H9 (cell line): ENCODE results near the gene LPIN2. TPM values are rescaled to one million over a fixed set of nuclear protein-coding genes. Genes with fewer than 3 reads are reported as not detected.

ENCODE experiments used
- DNase-seq: peaks from one replicate; pipeline ENCODE4 v3.0.0-alpha.2; 2017
- H2AFZ ChIP-seq: one replicate; pipeline ENCODE4 v1.6.1; 2013; ENCODE audit warnings: mild to moderate bottlenecking, low read length, control low read depth, moderate library complexity
- H2AK5ac ChIP-seq: 2 replicates; pipeline ENCODE4 v1.6.1; 2013; ENCODE audit warnings: low read length, control low read depth, mixed read lengths; ENCODE audit not compliant: insufficient read length
- H2BK120ac ChIP-seq: one replicate; pipeline ENCODE4 v1.6.1; 2013; ENCODE audit warnings: low read depth, mild to moderate bottlenecking, low read length, control low read depth, inconsistent platforms; ENCODE audit not compliant: poor library complexity, severe bottlenecking
- H2BK12ac ChIP-seq: 2 replicates; pipeline ENCODE4 v1.6.1; 2013; ENCODE audit warnings: low read length, control low read depth, mixed read lengths, low read depth; ENCODE audit not compliant: insufficient read length
- H2BK15ac ChIP-seq: 2 replicates; pipeline ENCODE4 v1.6.1; 2013; ENCODE audit warnings: low read depth, low read length, control low read depth
- H2BK20ac ChIP-seq: one replicate; pipeline ENCODE4 v1.6.1; 2013; ENCODE audit warnings: low read depth, mild to moderate bottlenecking, low read length, control low read depth, inconsistent platforms; ENCODE audit not compliant: poor library complexity, severe bottlenecking
- H2BK5ac ChIP-seq: 2 replicates; pipeline ENCODE4 v1.6.1; 2013; ENCODE audit warnings: low read length, control low read depth, mixed read lengths; ENCODE audit not compliant: insufficient read length
- H3K14ac ChIP-seq: 2 replicates; pipeline ENCODE4 v1.6.1; 2013; ENCODE audit warnings: low read length, control low read depth; ENCODE audit not compliant: insufficient read depth
- H3K18ac ChIP-seq: 2 replicates; pipeline ENCODE4 v1.6.1; 2013; ENCODE audit warnings: low read depth, mild to moderate bottlenecking, mixed read lengths, low read length, control low read depth; ENCODE audit not compliant: insufficient read length
- H3K23ac ChIP-seq: 2 replicates; pipeline ENCODE4 v1.6.1; 2013; ENCODE audit warnings: low read length, control low read depth, mixed read lengths, low read depth; ENCODE audit not compliant: insufficient read length
- H3K23me2 ChIP-seq: 2 replicates; pipeline ENCODE4 v1.6.1; 2013; ENCODE audit warnings: low read depth, mild to moderate bottlenecking, mixed read lengths, low read length, control low read depth; ENCODE audit not compliant: insufficient read length, poor library complexity, severe bottlenecking
- H3K27ac ChIP-seq: 2 replicates; pipeline ENCODE4 v1.5.1; 2013; ENCODE audit warnings: low read length, control low read depth, mixed read lengths, low read depth; ENCODE audit not compliant: insufficient read length
- H3K27me3 ChIP-seq: 2 replicates; pipeline ENCODE4 v1.6.1; 2013; ENCODE audit warnings: low read length, control low read depth, inconsistent platforms; ENCODE audit not compliant: insufficient read depth
- H3K4ac ChIP-seq: 2 replicates; pipeline ENCODE4 v1.6.1; 2013; ENCODE audit warnings: low read depth, mild to moderate bottlenecking, control low read depth, inconsistent platforms, low read length, moderate library complexity
- H3K4me1 ChIP-seq: 2 replicates; pipeline ENCODE4 v1.6.1; 2013; ENCODE audit warnings: low read length, control low read depth, inconsistent platforms; ENCODE audit not compliant: insufficient read depth
- H3K4me2 ChIP-seq: 2 replicates; pipeline ENCODE4 v1.6.1; 2013; ENCODE audit warnings: low read length, control low read depth, mixed read lengths; ENCODE audit not compliant: insufficient read length, insufficient read depth
- H3K56ac ChIP-seq: 2 replicates; pipeline ENCODE4 v1.6.1; 2013; ENCODE audit warnings: low read depth, mild to moderate bottlenecking, mixed read lengths, low read length, control low read depth; ENCODE audit not compliant: insufficient read length
- H3K79me1 ChIP-seq: 2 replicates; pipeline ENCODE4 v1.6.1; 2013; ENCODE audit warnings: low read depth, mild to moderate bottlenecking, moderate library complexity, low read length, control low read depth, inconsistent platforms; ENCODE audit not compliant: insufficient read depth, poor library complexity, severe bottlenecking
- H3K79me2 ChIP-seq: 2 replicates; pipeline ENCODE4 v1.6.1; 2013; ENCODE audit warnings: low read length, control low read depth, inconsistent platforms; ENCODE audit not compliant: insufficient read depth
- H3K9ac ChIP-seq: 2 replicates; pipeline ENCODE4 v1.6.1; 2013; ENCODE audit warnings: low read length, control low read depth, mixed read lengths; ENCODE audit not compliant: insufficient read length; ENCODE audit errors: extremely low read depth
- H3K9me3 ChIP-seq: one replicate; pipeline ENCODE4 v1.6.1; 2013; ENCODE audit warnings: low read depth, low read length, inconsistent platforms; ENCODE audit not compliant: control insufficient read depth
- H3T11ph ChIP-seq: one replicate; pipeline ENCODE4 v1.6.1; 2013; ENCODE audit warnings: mild to moderate bottlenecking, low read length, control low read depth, inconsistent platforms
- H4K20me1 ChIP-seq: one replicate; pipeline ENCODE4 v1.6.1; 2013; ENCODE audit not compliant: control insufficient read depth, insufficient read length, insufficient read depth
- H4K5ac ChIP-seq: 2 replicates; pipeline ENCODE4 v1.6.1; 2013; ENCODE audit warnings: low read depth, mild to moderate bottlenecking, mixed read lengths, low read length, control low read depth; ENCODE audit not compliant: insufficient read length
- H4K8ac ChIP-seq: replicated peaks from 2 replicates; pipeline ENCODE4 v1.6.1; 2013; ENCODE audit warnings: low read length, control low read depth, mixed read lengths, low read depth; ENCODE audit not compliant: insufficient read length
- H4K91ac ChIP-seq: 2 replicates; pipeline ENCODE4 v1.6.1; 2013; ENCODE audit warnings: low read depth, mild to moderate bottlenecking, moderate library complexity, mixed read lengths, low read length, control low read depth; ENCODE audit not compliant: insufficient read length
- H3K27ac Mint-ChIP-seq, 3 experiments: 2 replicates in 2 of 3; 3 replicates in 1 of 3; pipeline ENCODE4 v1.8.0; 2020 to 2021; ENCODE audit warnings: mixed read lengths in 3 of 3, mild to moderate bottlenecking in 1 of 3, moderate library complexity in 1 of 3
- H3K27me3 Mint-ChIP-seq: 2 replicates; pipeline ENCODE4 v1.8.0; 2021; ENCODE audit warnings: low read depth, mild to moderate bottlenecking, moderate library complexity, mixed read lengths
- H3K36me3 Mint-ChIP-seq, 3 experiments: 2 replicates in 2 of 3; 3 replicates in 1 of 3; pipeline ENCODE4 v1.8.0; 2020 to 2021; ENCODE audit warnings: low read depth in 3 of 3, mixed read lengths in 3 of 3; ENCODE audit not compliant: insufficient read depth in 1 of 3
- H3K4me1 Mint-ChIP-seq, 2 experiments: 2 replicates each; pipeline ENCODE4 v1.8.0; 2020; ENCODE audit warnings: mixed read lengths in 2 of 2
- H3K4me3 Mint-ChIP-seq, 2 experiments: 2 replicates in 1 of 2; 3 replicates in 1 of 2; pipeline ENCODE4 v1.8.0; 2020 to 2021; ENCODE audit warnings: mild to moderate bottlenecking in 2 of 2, mixed read lengths in 2 of 2, moderate library complexity in 1 of 2
- H3K9me3 Mint-ChIP-seq, 2 experiments: 2 replicates in 1 of 2; 3 replicates in 1 of 2; pipeline ENCODE4 v1.8.0; 2020; ENCODE audit warnings: mild to moderate bottlenecking in 2 of 2, mixed read lengths in 2 of 2, moderate library complexity in 1 of 2
- WGBS: extraction: QIAGEN DNeasy Blood & Tissue Kit; methylation state at CpG from one replicate; pipeline ENCODE4 v1.1.7; 2013; ENCODE audit warnings: missing lambda C conversion rate, low lambda C conversion rate, mixed read lengths; ENCODE audit not compliant: insufficient read length; ENCODE audit errors: extremely low coverage; 5-methylcytosine and 5-hydroxymethylcytosine counted together
- total RNA-seq: library from RNA; stranded (reverse); gene quantifications from 2 replicates; pipeline ENCODE4 v1.2.1, GENCODE V29; 2021
- TF ChIP-seq, protein P1 (sequence below): fragments of 200-600 bp; sonication (generic); conservative IDR thresholded peaks from 3 replicates; pipeline ENCODE4 v1.8.0; 2021; ENCODE audit warnings: antibody characterized with exemption, mild to moderate bottlenecking

LPIN2 gene
- total RNA-seq, 1 experiment from 2014 or later, result 9.2 TPM

DNA sequence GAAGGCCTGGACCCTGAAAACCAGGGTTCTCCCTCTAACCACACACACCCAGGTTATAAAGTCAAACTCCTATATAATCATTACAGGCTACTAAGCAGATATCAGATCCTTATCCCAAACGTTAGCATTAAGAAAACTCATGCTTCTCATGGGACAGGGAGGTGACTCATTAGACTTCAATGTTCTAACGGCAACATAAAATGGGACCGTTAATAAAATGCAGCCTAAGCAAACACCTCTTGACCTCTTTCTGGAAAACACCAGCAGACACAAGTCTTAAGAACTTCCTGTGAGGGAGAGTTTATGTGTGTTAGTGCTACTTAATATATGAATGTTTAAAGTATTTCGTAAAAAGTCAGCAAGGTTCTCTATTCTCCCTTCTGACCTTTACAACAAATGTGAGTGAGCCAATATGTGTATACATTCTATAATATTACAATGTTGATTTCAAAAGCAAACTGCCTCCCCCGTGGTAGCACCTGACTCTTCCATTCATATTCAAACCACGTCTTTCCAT is 31.7 kb downstream of the LPIN2 start:
- Histone ChIP-seq H3K23ac (no peak overlapping the region), H3K23me2 (no peaks in the 10 kb centered on the region), H4K8ac (no peak overlapping the region), H4K5ac (no peak overlapping the region), H3K18ac (no peak overlapping the region), H3K79me1 (peaks cover 3% of the 10 kb centered on the region), H4K20me1 (peaks cover 4% of the 10 kb centered on the region), H3K27ac (no peak overlapping the region), H3T11ph (no peak overlapping the region), H3K79me2 (peaks cover 6% of the 10 kb centered on the region; the same call in 1 of the 2 replicates), H3K14ac (no peak overlapping the region), H2BK20ac (no peak overlapping the region), H3K27me3 (no peaks in the 10 kb centered on the region), H4K91ac (no peak overlapping the region), H2BK5ac (no peak overlapping the region), H2BK12ac (no peak overlapping the region), H2BK15ac (no peak overlapping the region), H3K4me1 (peaks cover 4% of the 10 kb centered on the region; the same call in 1 of the 2 replicates), H2BK120ac (no peak overlapping the region), H3K56ac (no peak overlapping the region), H3K9me3 (no peaks in the 10 kb centered on the region), H3K4ac (no peak overlapping the region), H3K9ac (peak overlapping the region; percentile 8), H2AFZ (no peak overlapping the region), H2AK5ac (no peak overlapping the region), H3K4me2 (no peak overlapping the region)
- Mint-ChIP-seq H3K27ac (peak overlapping the region; percentile 9 to 64 (median 62); a peak in 6 of 7 replicates), H3K36me3 (peaks cover 2 to 17% (median 3%) of the 10 kb centered on the region in 3 experiments; a peak in 5 of 7 replicates), H3K9me3 (no peaks in the 10 kb centered on the region), H3K27me3 (no peaks in the 10 kb centered on the region), H3K4me3 (peak overlapping the region in 1 of 2 experiments; percentile 47; a peak in 3 of 5 replicates), H3K4me1 (peaks cover 36 to 41% of the 10 kb centered on the region in 2 experiments)
- TF ChIP-seq, protein P1, sequence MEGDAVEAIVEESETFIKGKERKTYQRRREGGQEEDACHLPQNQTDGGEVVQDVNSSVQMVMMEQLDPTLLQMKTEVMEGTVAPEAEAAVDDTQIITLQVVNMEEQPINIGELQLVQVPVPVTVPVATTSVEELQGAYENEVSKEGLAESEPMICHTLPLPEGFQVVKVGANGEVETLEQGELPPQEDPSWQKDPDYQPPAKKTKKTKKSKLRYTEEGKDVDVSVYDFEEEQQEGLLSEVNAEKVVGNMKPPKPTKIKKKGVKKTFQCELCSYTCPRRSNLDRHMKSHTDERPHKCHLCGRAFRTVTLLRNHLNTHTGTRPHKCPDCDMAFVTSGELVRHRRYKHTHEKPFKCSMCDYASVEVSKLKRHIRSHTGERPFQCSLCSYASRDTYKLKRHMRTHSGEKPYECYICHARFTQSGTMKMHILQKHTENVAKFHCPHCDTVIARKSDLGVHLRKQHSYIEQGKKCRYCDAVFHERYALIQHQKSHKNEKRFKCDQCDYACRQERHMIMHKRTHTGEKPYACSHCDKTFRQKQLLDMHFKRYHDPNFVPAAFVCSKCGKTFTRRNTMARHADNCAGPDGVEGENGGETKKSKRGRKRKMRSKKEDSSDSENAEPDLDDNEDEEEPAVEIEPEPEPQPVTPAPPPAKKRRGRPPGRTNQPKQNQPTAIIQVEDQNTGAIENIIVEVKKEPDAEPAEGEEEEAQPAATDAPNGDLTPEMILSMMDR, result no peak
- DNase-seq, result no peak
- WGBS, result no CpG with 5 or more reads among the region's 6 CpGs
